K562 (cell line): ENCODE data around the gene TRIM24. TPM values are rescaled to one million over a fixed set of nuclear protein-coding genes. Genes with fewer than 3 reads are reported as not detected.
A peak's percentile ranks its signal among the peaks of the same experiment; 100 is the strongest.

Experiments
- ARID1B ChIP-seq: fragments of 450-650 bp; IDR thresholded peaks from 2 replicates; pipeline ENCODE4 v1.6.1; 2016; ENCODE audit warnings: antibody characterized with exemption, mild to moderate bottlenecking, inconsistent platforms
- HDAC2 ChIP-seq: fragments of 450-650 bp; IDR thresholded peaks from 2 replicates; pipeline ENCODE4 v1.6.1; 2016; ENCODE audit warnings: mild to moderate bottlenecking
- HMGN3 ChIP-seq: IDR thresholded peaks from 2 replicates; pipeline ENCODE4 v1.6.1; 2011; ENCODE audit warnings: borderline replicate concordance, low read depth, mild to moderate bottlenecking, mixed read lengths, low read length; ENCODE audit not compliant: insufficient read length; ENCODE audit errors: extremely low read depth
- MTA2 ChIP-seq: fragments of 450-650 bp; IDR thresholded peaks from 2 replicates; pipeline ENCODE4 v1.6.1; 2016; ENCODE audit warnings: low read depth
- NFIC ChIP-seq: fragments of 450-650 bp; IDR thresholded peaks from 2 replicates; pipeline ENCODE4 v1.6.1; 2017; ENCODE audit warnings: mild to moderate bottlenecking, inconsistent platforms
- NR1H2 ChIP-seq: sonication (generic); formaldehyde crosslinking; IDR thresholded peaks from 2 replicates; pipeline ENCODE4 v1.4.0; 2020; ENCODE audit warnings: mild to moderate bottlenecking, missing genetic modification reagents
- RAD51 ChIP-seq: fragments of 450-650 bp; IDR thresholded peaks from 2 replicates; pipeline ENCODE4 v1.7.1; 2016; ENCODE audit warnings: low read depth, mild to moderate bottlenecking, borderline replicate concordance
- SRSF1 ChIP-seq: fragments of 200-400 bp; formaldehyde crosslinking; IDR thresholded peaks from 2 replicates; pipeline ENCODE4 v1.6.1; 2017; ENCODE audit warnings: mild to moderate bottlenecking, low read depth, low read length, moderate library complexity
- TEAD1 ChIP-seq, 2 experiments: fragments of 450-650 bp in 1 of 2; sonication (generic) in 1 of 2; formaldehyde crosslinking; IDR thresholded peaks; 2 replicates each; pipeline versions ENCODE4 v1.4.0 to v1.8.0; 2020 to 2022; ENCODE audit warnings: mild to moderate bottlenecking in 2 of 2, missing genetic modification reagents in 1 of 2
- ZBED1 ChIP-seq: IDR thresholded peaks from 2 replicates; pipeline ENCODE4 v1.6.1; 2014
- ZNF121 ChIP-seq: sonication (generic); formaldehyde crosslinking; conservative IDR thresholded peaks from 2 replicates; pipeline ENCODE4 v1.8.0; 2022; ENCODE audit warnings: missing genetic modification reagents
- ZNF197 ChIP-seq: fragments of 200-800 bp; sonication (Bioruptor generic); IDR thresholded peaks from 2 replicates; pipeline ENCODE4 v1.6.1; 2016; ENCODE audit warnings: low read depth, missing genetic modification characterization, missing compliant biosample characterization
- ZNF644 ChIP-seq: fragments of 200-800 bp; sonication (Bioruptor generic); IDR thresholded peaks from 2 replicates; pipeline ENCODE4 v1.6.1; 2016; ENCODE audit warnings: low read depth, missing genetic modification characterization, missing compliant biosample characterization
- ZSCAN29 ChIP-seq: fragments of 450-650 bp; IDR thresholded peaks from 2 replicates; pipeline ENCODE4 v1.6.1; 2017
- polyA plus RNA-seq, 8 experiments: library from polyadenylated mRNA; depleted of rRNA in 4 of 8; stranded (reverse) in 5 of 8; unstranded in 3 of 8; fragments of >200 nt; fragmentation: Nextera tagmentation in 2 of 8; fragmentation: Illumina TruSeq in 1 of 8; extraction: Ambion mirVana in 2 of 8; extraction: Trizol in 1 of 8; gene quantifications; 2 replicates each; pipeline versions ENCODE4 v1.2.1 to v1.2.3, GENCODE V29; 2011 to 2014; ENCODE audit warnings: inconsistent platforms in 1 of 8, missing spikeins in 1 of 8
- total RNA-seq, 7 experiments: library from RNA; depleted of rRNA in 6 of 7; stranded (reverse); fragments of >200 nt in 6 of 7; fragmentation: Illumina TruSeq in 2 of 7; extraction: Trizol in 2 of 7; gene quantifications; 2 replicates each; pipeline versions ENCODE4 v1.2.1 to v1.2.3, GENCODE V29; 2011 to 2021; ENCODE audit warnings: low replicate concordance in 1 of 7
- TF ChIP-seq, protein P1 (sequence below), 2 experiments: fragments of 450-650 bp in 1 of 2; IDR thresholded peaks; 2 replicates each; pipeline ENCODE4 v1.6.1; 2011 to 2017; ENCODE audit warnings: low read depth in 2 of 2, antibody characterized with exemption in 1 of 2, borderline replicate concordance in 1 of 2, low read length in 1 of 2, mild to moderate bottlenecking in 1 of 2, mixed read lengths in 1 of 2; ENCODE audit not compliant: control insufficient read depth in 1 of 2
- TF ChIP-seq, protein P2 (sequence below), 2 experiments: fragments of 450-650 bp in 1 of 2; sonication (generic) in 1 of 2; formaldehyde crosslinking; conservative IDR thresholded peaks; 2 replicates each; pipeline versions ENCODE4 v1.4.0 to v1.8.1; 2020 to 2022; ENCODE audit warnings: mild to moderate bottlenecking in 1 of 2, missing genetic modification reagents in 1 of 2
- TF ChIP-seq, protein P3 (sequence below): sonication (generic); formaldehyde crosslinking; IDR thresholded peaks from 2 replicates; pipeline ENCODE4 v1.8.0; 2022; ENCODE audit warnings: mild to moderate bottlenecking, missing genetic modification reagents
- TF ChIP-seq, protein P4 (sequence below): fragments of 250-450 bp; sonication (Bioruptor Pico); IDR thresholded peaks from 2 replicates; pipeline ENCODE4 v1.5.0; 2020; ENCODE audit warnings: mild to moderate bottlenecking

Gene TRIM24
- total and polyA plus RNA-seq, 9 of the 15 experiments (the other 6 are each of a cell fraction or from before 2014, with no cell fraction given) = 13.4 to 74.0 (median 41.7) TPM

DNA sequence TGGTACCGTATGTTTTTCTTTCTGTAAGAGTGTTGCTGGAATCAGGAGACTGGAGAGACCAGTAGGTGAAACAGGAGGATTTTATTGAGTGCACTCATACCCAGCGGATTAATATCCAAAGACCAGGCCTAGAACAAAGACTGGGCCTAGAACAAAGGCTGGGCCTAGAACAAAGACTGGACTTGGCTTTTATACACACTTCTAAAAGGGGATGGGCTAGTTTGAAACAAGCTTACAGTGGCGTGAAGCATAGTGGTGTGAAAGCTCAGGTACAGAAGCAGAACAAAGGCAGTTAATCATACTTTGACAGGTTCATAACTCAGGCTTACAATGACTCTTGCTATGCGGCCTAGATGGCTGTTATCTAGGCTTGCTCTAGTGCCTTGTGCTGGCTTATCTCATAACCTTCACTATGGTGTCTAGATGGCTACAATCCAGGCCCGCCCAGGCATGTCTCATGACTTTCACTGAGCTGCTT lies 67.7 kb downstream of the TRIM24 start (continued):
- TF ChIP-seq, protein P1, sequence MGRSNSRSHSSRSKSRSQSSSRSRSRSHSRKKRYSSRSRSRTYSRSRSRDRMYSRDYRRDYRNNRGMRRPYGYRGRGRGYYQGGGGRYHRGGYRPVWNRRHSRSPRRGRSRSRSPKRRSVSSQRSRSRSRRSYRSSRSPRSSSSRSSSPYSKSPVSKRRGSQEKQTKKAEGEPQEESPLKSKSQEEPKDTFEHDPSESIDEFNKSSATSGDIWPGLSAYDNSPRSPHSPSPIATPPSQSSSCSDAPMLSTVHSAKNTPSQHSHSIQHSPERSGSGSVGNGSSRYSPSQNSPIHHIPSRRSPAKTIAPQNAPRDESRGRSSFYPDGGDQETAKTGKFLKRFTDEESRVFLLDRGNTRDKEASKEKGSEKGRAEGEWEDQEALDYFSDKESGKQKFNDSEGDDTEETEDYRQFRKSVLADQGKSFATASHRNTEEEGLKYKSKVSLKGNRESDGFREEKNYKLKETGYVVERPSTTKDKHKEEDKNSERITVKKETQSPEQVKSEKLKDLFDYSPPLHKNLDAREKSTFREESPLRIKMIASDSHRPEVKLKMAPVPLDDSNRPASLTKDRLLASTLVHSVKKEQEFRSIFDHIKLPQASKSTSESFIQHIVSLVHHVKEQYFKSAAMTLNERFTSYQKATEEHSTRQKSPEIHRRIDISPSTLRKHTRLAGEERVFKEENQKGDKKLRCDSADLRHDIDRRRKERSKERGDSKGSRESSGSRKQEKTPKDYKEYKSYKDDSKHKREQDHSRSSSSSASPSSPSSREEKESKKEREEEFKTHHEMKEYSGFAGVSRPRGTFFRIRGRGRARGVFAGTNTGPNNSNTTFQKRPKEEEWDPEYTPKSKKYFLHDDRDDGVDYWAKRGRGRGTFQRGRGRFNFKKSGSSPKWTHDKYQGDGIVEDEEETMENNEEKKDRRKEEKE (IDR thresholded peaks at IDR 0.05; ENCODE audit: borderline replicate concordance in 1 of 2, control insufficient read depth in 1 of 2, low read depth in 2 of 2, low read length in 1 of 2) = no peak; a peak in 1 of 4 replicates
- TF ChIP-seq SRSF1 (no peak), NR1H2 (CRISPR knock-in tag) (peak; percentile 43; the same call in 1 of the 2 replicates), ARID1B (peak; percentile 89), HMGN3 (no peak), ZBED1 (no peak), ZNF197 (CRISPR knock-in tag) (peak; percentile 52; the same call in 1 of the 2 replicates), ZSCAN29 (no peak), ZNF121 (no peak), NFIC (peak; percentile 91), HDAC2 (peak; percentile 62; the same call in 1 of the 2 replicates), TEAD1 (CRISPR knock-in tag; IDR thresholded peaks at IDR 0.05) (peak in 1 of 2 experiments; percentile 41; a peak in 1 of 4 replicates), ZNF644 (peak; percentile 65; the same call in 1 of the 2 replicates), MTA2 (peak; percentile 57), RAD51 (0 out of 2 replicates have a peak, but pooled peaks have one; percentile 23)
- TF ChIP-seq, protein P2, sequence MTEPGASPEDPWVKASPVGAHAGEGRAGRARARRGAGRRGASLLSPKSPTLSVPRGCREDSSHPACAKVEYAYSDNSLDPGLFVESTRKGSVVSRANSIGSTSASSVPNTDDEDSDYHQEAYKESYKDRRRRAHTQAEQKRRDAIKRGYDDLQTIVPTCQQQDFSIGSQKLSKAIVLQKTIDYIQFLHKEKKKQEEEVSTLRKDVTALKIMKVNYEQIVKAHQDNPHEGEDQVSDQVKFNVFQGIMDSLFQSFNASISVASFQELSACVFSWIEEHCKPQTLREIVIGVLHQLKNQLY (CRISPR knock-in tag; conservative IDR thresholded peaks at IDR 0.05) = no peak
- TF ChIP-seq, protein P3, sequence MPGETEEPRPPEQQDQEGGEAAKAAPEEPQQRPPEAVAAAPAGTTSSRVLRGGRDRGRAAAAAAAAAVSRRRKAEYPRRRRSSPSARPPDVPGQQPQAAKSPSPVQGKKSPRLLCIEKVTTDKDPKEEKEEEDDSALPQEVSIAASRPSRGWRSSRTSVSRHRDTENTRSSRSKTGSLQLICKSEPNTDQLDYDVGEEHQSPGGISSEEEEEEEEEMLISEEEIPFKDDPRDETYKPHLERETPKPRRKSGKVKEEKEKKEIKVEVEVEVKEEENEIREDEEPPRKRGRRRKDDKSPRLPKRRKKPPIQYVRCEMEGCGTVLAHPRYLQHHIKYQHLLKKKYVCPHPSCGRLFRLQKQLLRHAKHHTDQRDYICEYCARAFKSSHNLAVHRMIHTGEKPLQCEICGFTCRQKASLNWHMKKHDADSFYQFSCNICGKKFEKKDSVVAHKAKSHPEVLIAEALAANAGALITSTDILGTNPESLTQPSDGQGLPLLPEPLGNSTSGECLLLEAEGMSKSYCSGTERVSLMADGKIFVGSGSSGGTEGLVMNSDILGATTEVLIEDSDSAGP (CRISPR knock-in tag) = no peak
- TF ChIP-seq, protein P4, sequence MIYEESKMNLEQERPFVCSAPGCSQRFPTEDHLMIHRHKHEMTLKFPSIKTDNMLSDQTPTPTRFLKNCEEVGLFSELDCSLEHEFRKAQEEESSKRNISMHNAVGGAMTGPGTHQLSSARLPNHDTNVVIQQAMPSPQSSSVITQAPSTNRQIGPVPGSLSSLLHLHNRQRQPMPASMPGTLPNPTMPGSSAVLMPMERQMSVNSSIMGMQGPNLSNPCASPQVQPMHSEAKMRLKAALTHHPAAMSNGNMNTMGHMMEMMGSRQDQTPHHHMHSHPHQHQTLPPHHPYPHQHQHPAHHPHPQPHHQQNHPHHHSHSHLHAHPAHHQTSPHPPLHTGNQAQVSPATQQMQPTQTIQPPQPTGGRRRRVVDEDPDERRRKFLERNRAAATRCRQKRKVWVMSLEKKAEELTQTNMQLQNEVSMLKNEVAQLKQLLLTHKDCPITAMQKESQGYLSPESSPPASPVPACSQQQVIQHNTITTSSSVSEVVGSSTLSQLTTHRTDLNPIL (CRISPR knock-in tag) = no peak
